ENCODE data around the gene PALMD.

The PALMD gene

DNA sequence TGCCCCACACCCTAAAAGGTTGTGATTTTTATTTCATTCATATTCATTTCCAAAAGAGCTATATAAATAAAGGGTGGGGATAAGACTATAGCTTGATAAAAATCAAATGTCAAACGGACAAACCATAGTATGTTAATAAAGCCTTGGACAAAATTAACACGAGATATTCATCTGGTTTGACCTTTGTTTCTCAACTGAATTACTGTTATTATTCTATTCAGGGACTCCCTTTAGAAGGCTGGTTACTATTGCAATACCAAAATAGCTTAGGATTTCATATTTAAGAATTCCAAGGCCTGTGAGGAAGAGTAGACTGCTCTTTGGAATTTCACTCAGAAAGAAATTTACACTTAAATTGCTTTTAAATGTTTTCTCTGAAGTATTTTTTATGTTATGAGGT is 10.2 kb upstream of the PALMD start:
- DNase-seq (ENCODE audit: low read depth in 2 of 2), result no peak

DNA sequence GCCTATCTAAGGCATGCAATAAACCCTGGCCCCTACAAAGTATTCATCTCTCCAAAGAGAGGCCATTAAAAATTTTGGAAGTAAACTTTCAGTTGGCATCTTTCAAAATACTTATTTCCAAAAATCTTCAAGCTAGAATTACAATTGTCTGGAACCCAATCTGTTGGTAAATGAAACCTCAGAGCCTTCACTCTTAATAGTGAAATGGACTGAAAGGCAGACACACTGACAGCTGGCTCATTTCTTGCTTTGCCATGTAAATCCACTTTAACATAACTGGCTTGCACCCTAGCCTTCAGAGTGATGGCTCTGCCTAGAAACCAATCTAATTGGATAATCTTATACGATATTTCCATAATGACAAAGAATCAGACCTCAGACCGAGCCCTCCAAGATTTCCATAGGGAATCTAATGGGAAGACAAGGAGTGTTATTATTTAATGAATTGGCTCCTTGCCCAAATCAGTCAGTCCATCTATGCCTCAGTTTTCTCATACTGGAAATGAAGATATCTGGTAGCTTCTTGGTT is 9.2 kb upstream of the PALMD start:
- DNase-seq (ENCODE audit: low read depth in 2 of 2), result no peak

- DNase-seq (ENCODE audit: low read depth in 2 of 2), result no peak
These were observed 7.1 kb upstream of the PALMD start for GRCh38 chr1:99638853-99639252.

DNA sequence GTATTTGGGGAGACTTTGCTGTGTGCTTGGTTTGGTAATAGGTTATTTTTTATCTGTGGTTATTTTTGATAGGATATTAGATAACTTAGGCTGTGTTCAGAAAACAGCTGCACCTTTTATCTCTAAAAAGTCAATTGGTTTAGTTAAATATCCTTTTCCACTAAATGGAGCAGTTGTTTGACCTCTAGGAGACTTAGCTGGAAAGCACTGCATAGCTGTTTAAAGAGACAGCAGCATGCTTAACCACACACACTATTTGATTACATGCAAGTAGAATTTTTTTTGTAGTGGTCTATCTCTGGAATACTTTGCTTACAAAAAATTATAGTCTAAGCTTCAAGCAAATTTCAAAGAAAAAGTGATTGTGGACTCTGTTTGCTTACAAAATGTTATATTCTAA is 6.5 kb upstream of the PALMD start:
- DNase-seq (ENCODE audit: low read depth in 2 of 2), result no peak

DNA sequence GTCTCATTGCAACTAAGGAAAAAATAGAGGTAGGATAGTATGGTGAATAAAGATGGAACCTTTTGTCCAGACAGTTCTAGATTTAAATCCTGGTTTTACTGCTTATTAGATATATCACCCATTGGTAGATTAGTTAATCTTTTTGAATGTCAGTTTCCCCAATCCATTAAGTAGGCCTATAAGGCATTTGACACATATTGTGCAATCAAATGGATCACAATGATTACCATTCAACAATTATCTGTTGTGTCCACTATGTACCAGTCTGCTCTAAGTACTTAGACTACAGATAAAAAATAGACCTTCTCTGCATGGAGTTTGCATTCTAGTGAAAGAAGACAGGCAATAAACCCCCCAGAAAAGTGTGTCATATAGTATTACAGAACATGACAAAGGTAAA is 6.0 kb upstream of the PALMD start:
- DNase-seq (ENCODE audit: low read depth in 2 of 2), result no peak

DNA sequence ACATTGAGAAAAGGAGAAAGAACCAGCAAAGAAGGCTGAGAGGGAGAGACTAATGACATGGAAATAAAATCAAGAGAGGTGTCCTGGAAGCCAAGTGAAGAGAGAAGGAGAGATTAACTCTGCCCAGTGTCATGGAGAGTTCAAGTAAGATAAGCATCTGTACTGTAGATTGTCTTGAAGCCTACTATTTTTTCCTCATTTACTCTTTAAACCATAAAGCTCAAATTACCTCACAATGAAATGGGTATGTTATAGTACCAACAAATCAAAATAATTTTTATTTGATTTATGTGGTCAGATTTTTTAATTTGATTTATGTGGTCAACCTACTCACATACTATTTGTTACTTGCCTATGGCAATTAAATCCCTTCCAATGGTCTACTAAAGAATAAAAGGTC is 5.2 kb upstream of the PALMD start:
- no peak for DNase-seq (ENCODE audit: low read depth in 2 of 2)

- DNase-seq (ENCODE audit: low read depth in 2 of 2), result no peak
These were observed 4.4 kb upstream of the PALMD start for GRCh38 chr1:99641558-99641957.

DNA sequence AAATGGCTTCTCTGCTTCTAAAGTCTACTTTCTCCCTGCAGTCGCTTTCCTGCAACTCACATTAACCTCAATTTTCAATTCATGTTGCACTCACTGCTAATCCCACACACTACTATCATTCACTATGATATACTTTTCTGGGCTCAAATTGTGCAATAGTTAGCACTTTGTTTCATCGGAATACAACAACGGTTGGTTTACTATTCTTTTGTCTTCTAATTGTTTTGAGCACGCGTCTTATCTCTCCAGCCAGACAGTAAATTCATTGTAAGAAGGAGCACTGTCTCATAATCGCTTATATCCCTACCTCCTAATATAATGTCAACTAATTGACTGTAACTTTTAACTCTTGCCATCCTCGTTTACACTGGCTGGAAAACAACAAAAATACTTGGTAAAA is 3.9 kb upstream of the PALMD start:
- no peak for DNase-seq (ENCODE audit: low read depth in 2 of 2)

- no peak for DNase-seq (ENCODE audit: low read depth in 2 of 2)
These were observed 2.7 kb upstream of the PALMD start for GRCh38 chr1:99643021-99643779.

DNA sequence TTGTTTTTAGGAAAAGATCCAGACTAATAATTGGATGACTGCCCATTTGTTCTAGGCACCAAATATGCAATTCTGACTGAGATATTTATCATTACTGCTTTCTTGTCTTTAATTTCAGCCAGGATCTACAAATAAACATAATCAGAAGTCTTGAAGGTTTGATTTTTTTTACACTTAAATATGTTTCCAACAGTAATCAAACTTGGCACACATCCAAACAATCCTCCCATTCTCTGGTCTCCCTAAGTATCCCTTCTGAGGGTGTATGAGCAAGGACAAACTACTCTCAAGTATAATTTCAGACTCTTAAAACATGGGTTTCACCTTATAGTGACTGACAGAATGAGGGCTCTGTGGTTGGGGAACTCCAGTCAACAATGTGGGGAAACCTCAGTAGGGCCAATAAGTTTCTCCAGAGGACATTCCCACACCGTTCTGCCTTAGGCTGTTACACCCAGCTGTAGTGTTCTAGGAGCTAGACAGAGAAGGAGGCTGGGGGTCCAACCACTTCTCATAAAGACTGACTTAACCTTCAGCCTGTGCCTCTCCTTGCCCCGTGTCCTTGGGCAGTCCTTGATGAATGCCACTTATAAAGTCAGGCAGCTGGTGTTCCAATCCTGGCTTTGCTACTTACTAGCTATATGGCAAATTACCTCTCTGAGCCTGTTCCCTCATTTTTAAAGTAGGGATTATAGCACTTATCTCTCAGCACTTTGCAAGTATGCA is 1.5 kb upstream of the PALMD start:
- no peak for DNase-seq (ENCODE audit: low read depth in 2 of 2)

- DNase-seq (ENCODE audit: low read depth in 2 of 2), result no peak
These were observed 710 bp upstream of the PALMD start for GRCh38 chr1:99645203-99645602.

- no peak for DNase-seq (ENCODE audit: low read depth in 2 of 2)
These were observed 955 bp downstream of the PALMD start for GRCh38 chr1:99646868-99647267.

GRCh38 chr1:99647490-99647889 is 1.6 kb downstream of the PALMD start:
- DNase-seq (ENCODE audit: low read depth in 2 of 2), result no peak

DNA sequence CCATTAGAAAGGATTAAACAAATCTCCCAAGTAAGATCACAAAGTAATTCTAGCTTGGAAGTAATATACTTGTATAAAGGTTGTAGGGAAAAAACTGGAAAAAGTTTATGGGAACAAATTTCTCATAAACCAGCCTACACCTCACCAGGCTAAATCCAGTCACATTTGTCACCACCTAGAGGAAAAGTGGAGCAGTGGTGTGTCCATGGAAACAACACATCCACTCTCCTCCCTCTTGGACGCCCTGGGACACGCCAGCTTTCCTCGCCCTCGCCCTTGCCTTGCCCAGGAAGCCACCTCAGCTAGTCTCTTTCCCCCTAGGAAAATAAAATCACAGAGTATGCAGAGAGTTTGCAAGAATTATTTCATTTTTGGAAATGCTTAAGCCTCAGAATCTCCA is 2.2 kb downstream of the PALMD start:
- no peak for DNase-seq (ENCODE audit: low read depth in 2 of 2)

- no peak for DNase-seq (ENCODE audit: low read depth in 2 of 2)
These were observed 4.1 kb downstream of the PALMD start for GRCh38 chr1:99650030-99650429.

DNA sequence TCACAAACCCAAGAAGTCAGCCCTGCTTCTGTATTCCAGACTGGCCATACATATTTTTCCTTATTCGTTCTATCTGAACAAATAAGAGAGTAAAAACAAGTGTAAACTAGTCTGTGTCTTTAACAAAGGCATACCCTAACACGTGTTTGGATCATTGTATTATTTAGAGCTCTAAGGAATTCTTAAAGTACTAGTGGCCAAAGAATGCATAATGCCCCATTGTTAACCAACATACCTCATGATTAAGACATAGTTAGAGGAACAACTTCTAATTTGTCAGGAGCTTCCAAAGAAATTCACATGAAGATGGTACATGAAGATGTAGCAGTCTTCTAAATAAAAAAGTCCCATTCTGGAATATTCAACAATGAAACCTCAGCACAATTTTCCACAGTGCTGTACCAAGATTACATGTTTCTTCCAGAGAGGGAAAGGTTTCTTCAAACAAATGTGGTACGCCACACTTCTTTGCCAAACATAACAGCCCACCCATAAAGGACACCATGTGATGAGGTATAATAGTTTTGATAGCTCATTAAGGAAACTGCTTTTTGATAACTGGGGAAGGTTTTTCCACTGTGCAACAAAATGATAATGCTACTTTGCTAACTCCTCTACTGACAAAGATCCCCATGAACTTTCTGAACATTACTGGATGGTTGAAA is 5.0 kb downstream of the PALMD start:
- DNase-seq (ENCODE audit: low read depth in 2 of 2), result no peak

GRCh38 chr1:99652881-99653281 is 7.0 kb downstream of the PALMD start:
- no peak for DNase-seq (ENCODE audit: low read depth in 2 of 2)

DNA sequence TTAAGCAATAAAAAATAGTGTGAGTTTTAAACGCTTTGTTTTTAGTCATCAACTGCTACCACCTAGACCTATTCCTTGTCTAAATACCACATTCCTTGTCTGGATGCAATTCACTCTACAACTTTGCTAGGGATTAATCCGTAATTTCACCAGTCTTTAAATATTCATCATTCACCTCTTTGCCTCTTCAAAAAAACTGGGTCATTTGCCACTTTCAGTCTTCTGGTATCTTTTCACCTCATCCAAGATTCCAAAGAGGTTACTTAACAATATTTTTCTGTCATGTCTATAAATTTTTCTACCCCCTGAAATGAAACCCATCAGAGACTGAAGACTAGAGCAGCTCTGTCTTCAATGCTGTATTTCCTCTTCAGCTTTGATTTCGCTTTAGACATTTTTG is 9.5 kb downstream of the PALMD start:
- no peak for DNase-seq (ENCODE audit: low read depth in 2 of 2)

DNA sequence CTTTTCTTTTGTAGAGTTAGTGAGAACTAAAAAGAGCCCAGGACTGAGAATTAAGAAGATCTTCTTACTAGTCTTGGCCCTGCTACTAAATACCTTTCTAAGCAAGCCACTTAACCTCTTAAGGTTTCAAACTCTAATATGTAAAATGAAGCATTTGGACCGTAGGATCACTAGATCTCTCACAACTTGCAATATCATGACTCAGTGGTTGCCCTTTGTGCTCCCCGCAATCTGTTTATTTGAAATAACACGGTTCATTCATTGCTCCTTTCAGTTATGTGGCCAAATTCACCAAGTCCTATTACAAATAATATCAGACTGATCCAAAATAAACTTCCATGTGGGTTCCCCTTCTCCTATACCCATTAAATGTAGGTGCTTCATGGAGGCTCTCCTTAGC is 10.8 kb downstream of the PALMD start:
- no peak for DNase-seq (ENCODE audit: low read depth in 2 of 2)

- no peak for DNase-seq (ENCODE audit: low read depth in 2 of 2)
These were observed 11.5 kb downstream of the PALMD start for GRCh38 chr1:99657213-99658030.

- no peak for DNase-seq (ENCODE audit: low read depth in 2 of 2)
These were observed 12.0 kb downstream of the PALMD start for GRCh38 chr1:99658031-99658290.

- DNase-seq (ENCODE audit: low read depth in 2 of 2), result no peak
These were observed 13.9 kb downstream of the PALMD start for GRCh38 chr1:99659755-99660210.

Measured in stimulated activated CD4-positive, alpha-beta T cell treated with anti-CD3 and anti-CD28 coated beads, Interleukin-12 subunit alpha, Interleukin-12 subunit beta, amount 100 ng/mL, for 24 hours (primary cell).